Natural killer cell (primary cell): ENCODE data around the gene GPER1. TPM values are rescaled to one million over a fixed set of nuclear protein-coding genes. Genes with fewer than 3 reads are reported as not detected.

Source experiments
- ATAC-seq, 3 donors: fragments of 150-1000 bp in 2 of 3; fragments of 200-7000 bp in 1 of 3; cut with Tn5 transposase; 1 replicate in 1 of 3; 2 replicates in 2 of 3; pipeline ENCODE4 v1.10.0; 2021; ENCODE audit warnings: mild to moderate bottlenecking in 2 of 3, moderate library complexity in 2 of 3
- DNase-seq, 2 donors: peaks; one replicate each; pipeline versions ENCODE4 v3.0.0 to v3.0.0-alpha.2; 2013 to 2021; ENCODE audit warnings: mixed read lengths in 1 of 2
- H3K27ac ChIP-seq: one replicate; pipeline ENCODE4 v1.5.1; 2013; ENCODE audit warnings: mild to moderate bottlenecking, low read length
- H3K27me3 ChIP-seq: one replicate; pipeline ENCODE4 v1.6.1; 2013; ENCODE audit warnings: low read length; ENCODE audit not compliant: control insufficient read depth, insufficient read depth
- H3K36me3 ChIP-seq: one replicate; pipeline ENCODE4 v1.6.1; 2013; ENCODE audit warnings: low read length; ENCODE audit not compliant: control insufficient read depth, insufficient read depth
- H3K4me1 ChIP-seq: one replicate; pipeline ENCODE4 v1.6.1; 2013; ENCODE audit warnings: low read length; ENCODE audit not compliant: control insufficient read depth, insufficient read depth
- H3K4me3 ChIP-seq: one replicate; pipeline ENCODE4 v1.5.1; 2013; ENCODE audit warnings: low read length
- H3K9me3 ChIP-seq: one replicate; pipeline ENCODE4 v1.6.1; 2013; ENCODE audit warnings: low read length; ENCODE audit not compliant: control insufficient read depth, insufficient read depth
- H3K27ac Mint-ChIP-seq, 2 donors: one replicate each; pipeline ENCODE4 v1.8.0; 2022; ENCODE audit warnings: mild to moderate bottlenecking in 2 of 2, mixed read lengths in 2 of 2, moderate library complexity in 1 of 2
- H3K27me3 Mint-ChIP-seq, 2 donors: one replicate each; pipeline ENCODE4 v1.8.0; 2022; ENCODE audit warnings: low read depth in 2 of 2, mixed read lengths in 2 of 2
- H3K36me3 Mint-ChIP-seq: one replicate; pipeline ENCODE4 v1.8.0; 2022; ENCODE audit warnings: mixed read lengths
- H3K4me1 Mint-ChIP-seq, 2 donors: one replicate each; pipeline ENCODE4 v1.8.0; 2022; ENCODE audit warnings: mixed read lengths in 2 of 2
- H3K4me3 Mint-ChIP-seq: one replicate; pipeline ENCODE4 v1.8.0; 2022; ENCODE audit warnings: mild to moderate bottlenecking, moderate library complexity, mixed read lengths
- H3K9me3 Mint-ChIP-seq, 2 donors: one replicate each; pipeline ENCODE4 v1.8.0; 2022; ENCODE audit warnings: mixed read lengths in 2 of 2
- WGBS: methylation state at CpG from one replicate; pipeline ENCODE4 v1.1.7; 2013; ENCODE audit warnings: missing lambda C conversion rate; ENCODE audit not compliant: insufficient coverage; 5-methylcytosine and 5-hydroxymethylcytosine counted together
- intact Hi-C: fragments of 100-400 bp; cut with micrococcal nuclease; formaldehyde crosslinking; loops from one replicate; pipeline ENCODE4 v1.14.2; 2022
- total RNA-seq, 4 donors: library from RNA; stranded (reverse); fragments of 120-200 nt in 1 of 4; gene quantifications; one replicate each; pipeline versions ENCODE4 v1.2.3 to v1.2.4, GENCODE V29; 2013 to 2022
- TF ChIP-seq, protein P1 (sequence below): fragments of 200-600 bp; IDR thresholded peaks from one replicate; pipeline ENCODE4 v1.8.0; 2022; ENCODE audit warnings: antibody characterized with exemption

The GPER1 gene
- total RNA-seq, 3 donors from 2014 or later (not counting 1 experiment from before 2014, with no cell fraction given): 0.25 to 0.26 TPM; not detected in 1

DNA sequence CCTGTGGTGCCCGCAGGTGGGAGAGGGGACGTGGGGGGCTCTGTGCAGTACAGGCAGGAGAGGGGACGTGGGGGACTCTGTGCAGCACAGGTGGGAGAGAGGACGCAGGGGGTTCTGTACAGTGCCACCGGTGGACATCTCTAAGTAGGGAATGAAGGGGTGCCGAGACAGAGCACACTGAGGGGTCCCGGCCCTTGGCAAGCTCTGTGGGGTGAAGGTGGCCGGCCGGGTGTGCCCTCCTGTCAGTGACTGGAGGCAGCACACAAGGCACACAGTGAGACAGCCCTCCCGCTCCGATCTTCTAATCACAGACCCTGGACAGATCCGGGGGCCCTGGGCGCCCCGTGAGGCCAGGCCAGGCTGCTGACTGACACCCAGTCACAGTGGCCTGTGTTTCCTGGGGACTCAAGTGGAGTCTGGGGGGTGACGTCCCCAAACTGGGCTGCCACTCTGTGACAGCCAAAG lies 32.4 kb upstream of the GPER1 start:
- H3K36me3 Mint-ChIP-seq: no peaks in the 10 kb centered on the region
- peak overlapping the region; percentile 4 for H3K4me3 Mint-ChIP-seq
- ATAC-seq: no peak
- H3K27ac ChIP-seq: no peak overlapping the region
- no peaks in the 10 kb centered on the region for H3K36me3 ChIP-seq
- no peaks in the 10 kb centered on the region for H3K9me3 Mint-ChIP-seq
- TF ChIP-seq, protein P1, sequence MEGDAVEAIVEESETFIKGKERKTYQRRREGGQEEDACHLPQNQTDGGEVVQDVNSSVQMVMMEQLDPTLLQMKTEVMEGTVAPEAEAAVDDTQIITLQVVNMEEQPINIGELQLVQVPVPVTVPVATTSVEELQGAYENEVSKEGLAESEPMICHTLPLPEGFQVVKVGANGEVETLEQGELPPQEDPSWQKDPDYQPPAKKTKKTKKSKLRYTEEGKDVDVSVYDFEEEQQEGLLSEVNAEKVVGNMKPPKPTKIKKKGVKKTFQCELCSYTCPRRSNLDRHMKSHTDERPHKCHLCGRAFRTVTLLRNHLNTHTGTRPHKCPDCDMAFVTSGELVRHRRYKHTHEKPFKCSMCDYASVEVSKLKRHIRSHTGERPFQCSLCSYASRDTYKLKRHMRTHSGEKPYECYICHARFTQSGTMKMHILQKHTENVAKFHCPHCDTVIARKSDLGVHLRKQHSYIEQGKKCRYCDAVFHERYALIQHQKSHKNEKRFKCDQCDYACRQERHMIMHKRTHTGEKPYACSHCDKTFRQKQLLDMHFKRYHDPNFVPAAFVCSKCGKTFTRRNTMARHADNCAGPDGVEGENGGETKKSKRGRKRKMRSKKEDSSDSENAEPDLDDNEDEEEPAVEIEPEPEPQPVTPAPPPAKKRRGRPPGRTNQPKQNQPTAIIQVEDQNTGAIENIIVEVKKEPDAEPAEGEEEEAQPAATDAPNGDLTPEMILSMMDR: no peak
- no peak overlapping the region for H3K27ac Mint-ChIP-seq
- WGBS: 32% methylated on average over 15 of the region's 15 CpGs
- intact Hi-C loops: no loop called here
- peaks cover 30% of the 10 kb centered on the region for H3K4me1 ChIP-seq
- no peaks in the 10 kb centered on the region for H3K9me3 ChIP-seq
- peaks cover 10 to 32% of the 10 kb centered on the region in 2 donors for H3K4me1 Mint-ChIP-seq
- no peaks in the 10 kb centered on the region for H3K27me3 ChIP-seq
- H3K27me3 Mint-ChIP-seq: peaks cover 0 to 8% of the 10 kb centered on the region in 2 donors
- H3K4me3 ChIP-seq: no peak overlapping the region
- no peak for DNase-seq

DNA sequence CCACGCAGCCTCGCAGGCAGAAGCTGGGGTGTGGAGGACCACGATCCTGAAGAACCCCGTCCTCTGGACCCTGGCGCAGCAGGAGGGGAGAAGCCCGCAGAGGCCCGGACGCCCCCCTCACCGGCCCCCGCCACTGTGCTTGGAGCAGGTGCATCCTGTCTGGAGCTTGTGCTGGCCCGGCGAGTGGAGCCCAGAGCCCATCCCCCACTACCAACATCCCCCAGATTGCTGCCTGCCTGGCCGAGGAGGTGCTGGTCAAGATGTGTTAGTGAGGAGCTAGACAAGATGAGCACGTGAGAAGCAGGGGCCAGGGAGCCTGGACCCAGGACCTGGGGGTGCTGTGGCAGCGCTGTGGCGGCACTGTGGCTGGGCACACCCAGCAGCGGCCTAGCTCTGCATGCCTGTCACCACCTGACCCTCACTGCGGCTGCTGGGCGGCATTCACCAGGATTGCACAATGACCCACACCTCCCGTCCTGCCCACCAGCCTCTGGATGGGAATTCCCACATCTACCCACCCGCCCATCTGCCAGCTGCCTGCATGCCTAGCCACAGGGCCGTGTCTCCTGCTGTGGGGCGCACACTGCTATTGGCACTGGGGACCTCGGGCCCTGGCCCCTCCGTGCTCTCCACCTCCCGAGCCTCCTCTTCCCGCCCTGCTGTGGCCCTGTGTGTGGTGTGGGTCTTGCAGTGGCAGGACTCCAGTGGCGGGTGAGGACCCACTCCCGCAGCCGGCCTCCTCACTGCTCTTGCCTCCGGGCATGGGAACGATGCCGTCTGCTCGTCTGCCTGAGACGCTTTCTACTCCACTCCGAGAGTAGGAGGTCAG lies 31.7 kb upstream of the GPER1 start:
- H3K4me3 ChIP-seq: no peak overlapping the region
- intact Hi-C loops: no loop called here

DNA sequence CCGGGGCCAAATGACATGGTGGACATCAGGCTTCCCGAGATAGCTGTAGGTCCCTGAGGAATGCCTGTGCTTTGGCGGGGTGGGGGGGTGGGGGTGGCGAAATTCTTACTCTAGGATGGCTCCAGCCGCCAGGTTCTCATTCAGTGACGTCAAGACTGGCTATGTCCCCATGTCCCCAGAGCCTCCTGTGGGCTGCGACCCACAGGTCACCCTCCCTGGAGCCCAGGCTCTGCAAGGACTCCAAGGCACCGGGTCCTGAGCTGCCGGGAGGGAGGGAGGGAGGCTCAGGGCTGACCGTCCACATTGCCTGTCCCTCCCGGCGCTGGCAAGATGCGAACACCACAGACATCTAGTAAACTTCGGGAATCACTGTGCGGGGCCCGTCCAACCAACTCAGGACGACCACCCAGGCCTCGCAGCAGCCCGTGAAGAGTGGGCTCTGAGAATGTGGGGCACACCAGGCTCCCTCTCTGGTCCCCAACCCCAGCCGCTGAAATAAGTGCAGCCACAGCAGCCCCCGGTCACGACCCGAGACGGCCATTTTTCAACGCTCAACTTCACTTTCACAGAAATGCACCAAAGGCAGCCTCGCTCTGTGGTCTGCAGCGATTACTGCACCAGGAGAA lies 31.0 kb upstream of the GPER1 start:
- H3K27ac Mint-ChIP-seq: no peak overlapping the region
- H3K4me1 Mint-ChIP-seq: peaks cover 16 to 42% of the 10 kb centered on the region in 2 donors

More for the DNA sequence above, 31.7 kb upstream of the GPER1 start:
- H3K4me3 Mint-ChIP-seq: peak overlapping the region; percentile 4
- no peaks in the 10 kb centered on the region for H3K9me3 ChIP-seq
- H3K27ac ChIP-seq: no peak overlapping the region
- ATAC-seq: peak in 1 of 3 donors; percentile 35
- no peak overlapping the region for H3K27ac Mint-ChIP-seq
- peaks cover 36% of the 10 kb centered on the region for H3K4me1 ChIP-seq
- H3K36me3 ChIP-seq: no peaks in the 10 kb centered on the region
- H3K9me3 Mint-ChIP-seq: no peaks in the 10 kb centered on the region
- no peak for DNase-seq
- peaks cover 10 to 35% of the 10 kb centered on the region in 2 donors for H3K4me1 Mint-ChIP-seq
- TF ChIP-seq, protein P1: no peak
- peaks cover 2 to 10% of the 10 kb centered on the region in 2 donors for H3K27me3 Mint-ChIP-seq
- WGBS: 44% methylated on average over 33 of the region's 36 CpGs
- H3K36me3 Mint-ChIP-seq: no peaks in the 10 kb centered on the region
- peaks cover under 1% of the 10 kb centered on the region for H3K27me3 ChIP-seq

More for the DNA sequence above, 31.0 kb upstream of the GPER1 start:
- H3K27me3 ChIP-seq: peaks cover 2% of the 10 kb centered on the region
- DNase-seq: no peak
- no peak overlapping the region for H3K4me3 ChIP-seq
- H3K36me3 ChIP-seq: no peaks in the 10 kb centered on the region
- peaks cover 44% of the 10 kb centered on the region for H3K4me1 ChIP-seq
- WGBS: 93% methylated on average over 27 of the region's 27 CpGs
- TF ChIP-seq, protein P1: no peak
- no peak for ATAC-seq
- peaks cover 9 to 16% of the 10 kb centered on the region in 2 donors for H3K27me3 Mint-ChIP-seq
- no peak overlapping the region for H3K4me3 Mint-ChIP-seq
- H3K9me3 Mint-ChIP-seq: no peaks in the 10 kb centered on the region
- H3K36me3 Mint-ChIP-seq: no peaks in the 10 kb centered on the region
- no peak overlapping the region for H3K27ac ChIP-seq
- intact Hi-C loops: no loop called here
- H3K9me3 ChIP-seq: no peaks in the 10 kb centered on the region
